Mesodermal cell (in vitro differentiated cells): ENCODE measurements around the gene DNAAF8.

Source experiments
- H3K27ac ChIP-seq: 2 replicates; pipeline ENCODE4 v1.7.0; 2013; ENCODE audit warnings: mild to moderate bottlenecking, low read depth, low read length, moderate library complexity; ENCODE audit not compliant: severe bottlenecking
- H3K36me3 ChIP-seq: 2 replicates; pipeline ENCODE4 v1.7.1; 2013; ENCODE audit warnings: mild to moderate bottlenecking, low read length, moderate library complexity; ENCODE audit not compliant: control insufficient read depth, insufficient read depth
- H3K4me1 ChIP-seq: one replicate; pipeline ENCODE4 v1.7.1; 2013; ENCODE audit warnings: mild to moderate bottlenecking, low read length; ENCODE audit not compliant: insufficient read depth, control insufficient read depth, poor library complexity, severe bottlenecking
- H3K4me3 ChIP-seq: 2 replicates; pipeline ENCODE4 v1.7.0; 2013; ENCODE audit warnings: low read length, control low read depth, mild to moderate bottlenecking; ENCODE audit not compliant: insufficient read depth, poor library complexity, severe bottlenecking; ENCODE audit errors: extremely low read depth
- H3K9me3 ChIP-seq: 2 replicates; pipeline ENCODE4 v1.7.1; 2013; ENCODE audit warnings: mild to moderate bottlenecking, low read length, moderate library complexity; ENCODE audit not compliant: control insufficient read depth
- WGBS, 2 experiments: methylation state at CpG; one replicate each; pipeline ENCODE4 v1.1.5; 2013; ENCODE audit warnings: missing lambda C conversion rate in 2 of 2; ENCODE audit not compliant: insufficient coverage in 2 of 2; 5-methylcytosine and 5-hydroxymethylcytosine counted together

The DNAAF8 gene

GRCh38 chr16:4696172-4696904 lies 38.0 kb upstream of the DNAAF8 start:
- Histone ChIP-seq H3K27ac (no peak overlapping the region), H3K9me3 (no peaks in the 10 kb centered on the region), H3K36me3 (peaks cover 53% of the 10 kb centered on the region), H3K4me1 (peaks cover 4% of the 10 kb centered on the region), H3K4me3 (no peak overlapping the region)
- WGBS, 2 experiments: 93 to 96% methylated on average over 17 to 19 of the region's 19 CpGs

GRCh38 chr16:4696905-4697847 lies 37.2 kb upstream of the DNAAF8 start:
- Histone ChIP-seq H3K4me1 (peaks cover 2% of the 10 kb centered on the region), H3K9me3 (no peaks in the 10 kb centered on the region), H3K27ac (no peak overlapping the region), H3K4me3 (no peak overlapping the region), H3K36me3 (peaks cover 60% of the 10 kb centered on the region)
- 95 to 96% methylated on average over 32 to 33 of the region's 33 CpGs for WGBS, 2 experiments

- Histone ChIP-seq H3K4me1 (no peaks in the 10 kb centered on the region), H3K4me3 (no peak overlapping the region), H3K9me3 (no peaks in the 10 kb centered on the region), H3K36me3 (peaks cover 67% of the 10 kb centered on the region), H3K27ac (no peak overlapping the region)
- 86 to 98% methylated on average over 2 to 5 of the region's 9 CpGs for WGBS, 2 experiments
These were observed 36.5 kb upstream of the DNAAF8 start for GRCh38 chr16:4697848-4698291.

- Histone ChIP-seq H3K27ac (no peak overlapping the region), H3K9me3 (no peaks in the 10 kb centered on the region), H3K36me3 (peaks cover 67% of the 10 kb centered on the region), H3K4me1 (no peaks in the 10 kb centered on the region), H3K4me3 (no peak overlapping the region)
- WGBS, 2 experiments: 95 to 97% methylated on average over 32 to 33 of the region's 36 CpGs
These were observed 35.9 kb upstream of the DNAAF8 start for GRCh38 chr16:4698321-4699045.

GRCh38 chr16:4699046-4699556 lies 35.2 kb upstream of the DNAAF8 start:
- H3K27ac ChIP-seq: no peak overlapping the region
- no peak overlapping the region for H3K4me3 ChIP-seq
- 93 to 96% methylated on average over 15 to 17 of the region's 19 CpGs for WGBS, 2 experiments
- peaks cover 72% of the 10 kb centered on the region for H3K36me3 ChIP-seq
- no peaks in the 10 kb centered on the region for H3K9me3 ChIP-seq
- H3K4me1 ChIP-seq: no peaks in the 10 kb centered on the region

- no peaks in the 10 kb centered on the region for H3K9me3 ChIP-seq
- no peaks in the 10 kb centered on the region for H3K4me1 ChIP-seq
- H3K27ac ChIP-seq: no peak overlapping the region
- H3K4me3 ChIP-seq: no peak overlapping the region
- WGBS, 2 experiments: 94 to 96% methylated on average over 12 to 13 of the region's 13 CpGs
- peaks cover 80% of the 10 kb centered on the region for H3K36me3 ChIP-seq
These were observed 33.8 kb upstream of the DNAAF8 start for GRCh38 chr16:4700380-4700996.

- H3K27ac ChIP-seq: no peak overlapping the region
- H3K36me3 ChIP-seq: peaks cover 78% of the 10 kb centered on the region
- H3K9me3 ChIP-seq: no peaks in the 10 kb centered on the region
- no peaks in the 10 kb centered on the region for H3K4me1 ChIP-seq
- WGBS, 2 experiments: 93 to 95% methylated on average over 29 to 33 of the region's 33 CpGs
- no peak overlapping the region for H3K4me3 ChIP-seq
These were observed 33.2 kb upstream of the DNAAF8 start for GRCh38 chr16:4700997-4701743.

- no peak overlapping the region for H3K4me3 ChIP-seq
- H3K4me1 ChIP-seq: no peaks in the 10 kb centered on the region
- H3K27ac ChIP-seq: no peak overlapping the region
- no peaks in the 10 kb centered on the region for H3K9me3 ChIP-seq
- peaks cover 78% of the 10 kb centered on the region for H3K36me3 ChIP-seq
- WGBS, 2 experiments: 92 to 97% methylated on average over 10 to 15 of the region's 17 CpGs
These were observed 32.4 kb upstream of the DNAAF8 start for GRCh38 chr16:4701791-4702465.

GRCh38 chr16:4702466-4702808 lies 31.9 kb upstream of the DNAAF8 start:
- H3K9me3 ChIP-seq: no peaks in the 10 kb centered on the region
- H3K4me1 ChIP-seq: no peaks in the 10 kb centered on the region
- peaks cover 74% of the 10 kb centered on the region for H3K36me3 ChIP-seq
- WGBS, 2 experiments: 87 to 91% methylated on average over 1 to 3 of the region's 7 CpGs
- H3K4me3 ChIP-seq: no peak overlapping the region
- no peak overlapping the region for H3K27ac ChIP-seq
